GM19099 (cell line): Measurements from ENCODE around the gene PRDX3.

Source experiments
- POLR2A ChIP-seq: IDR thresholded peaks from 3 replicates; pipeline ENCODE4 v1.6.1; 2011; ENCODE audit warnings: low read depth; ENCODE audit not compliant: insufficient read length; ENCODE audit errors: extremely low read depth

Gene PRDX3

DNA sequence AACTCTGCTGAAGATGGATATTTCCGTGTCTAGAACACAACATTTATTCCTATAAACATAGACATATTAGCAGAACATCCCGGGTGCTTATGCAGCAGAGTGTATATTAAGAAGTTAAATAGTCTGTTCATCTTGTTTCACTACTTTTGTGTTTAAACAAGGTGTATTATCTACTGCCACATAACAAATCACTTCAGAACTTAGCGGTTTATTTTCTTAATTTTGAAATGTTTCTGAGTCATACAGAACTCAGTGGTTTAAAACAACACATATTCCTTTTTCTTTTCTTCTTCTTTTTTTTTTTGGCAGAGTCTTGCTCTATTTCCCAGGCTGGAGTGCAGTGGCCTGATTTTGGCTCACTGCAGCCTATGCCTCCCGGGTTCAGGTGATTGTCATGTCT, 48.9 kb downstream of the PRDX3 start:
- no peak for TF ChIP-seq POLR2A

DNA sequence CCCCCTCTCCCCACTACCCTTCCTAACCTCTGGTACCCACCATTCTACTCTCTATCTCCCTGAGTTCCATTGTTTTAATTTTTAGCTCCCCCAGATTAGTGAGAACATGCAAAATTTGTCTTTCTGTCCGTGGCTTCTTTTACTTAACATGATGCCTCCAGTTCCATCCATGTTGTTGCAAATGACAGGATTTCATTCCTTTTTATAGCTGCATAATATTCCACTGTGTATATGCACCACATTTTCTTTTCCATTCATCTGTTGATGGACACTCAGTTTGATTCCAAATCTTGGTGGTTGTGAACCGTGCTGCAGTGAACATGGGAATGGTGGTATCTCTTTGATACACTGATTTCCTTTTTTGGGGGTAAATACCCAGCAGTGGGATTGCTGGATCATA, 52.7 kb downstream of the PRDX3 start:
- no peak for TF ChIP-seq POLR2A

GRCh38 chr10:119120875-119121274, 57.7 kb downstream of the PRDX3 start:
- TF ChIP-seq POLR2A: no peak

DNA sequence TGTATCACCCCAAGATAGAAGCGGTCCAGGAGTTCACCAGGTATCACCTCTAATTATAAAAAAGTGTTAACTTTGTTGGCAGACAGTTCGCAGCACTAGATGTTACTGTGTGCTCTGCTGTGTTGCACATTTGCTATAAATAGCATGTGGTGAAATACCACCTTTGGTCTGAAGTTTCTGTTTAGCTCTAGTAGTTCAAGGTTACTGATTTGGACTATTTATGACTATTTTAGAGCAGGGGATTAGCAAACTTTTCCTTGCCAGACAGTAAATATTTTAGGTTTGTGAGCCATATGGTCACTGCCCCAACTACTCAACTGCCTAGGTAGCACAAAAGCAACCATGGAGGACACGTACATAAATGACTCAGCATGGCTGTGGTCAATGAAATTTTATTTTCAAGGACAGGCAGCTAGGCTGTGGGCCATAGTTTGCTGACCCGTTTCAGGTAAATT, 58.2 kb downstream of the PRDX3 start:
- no peak for TF ChIP-seq POLR2A

- TF ChIP-seq POLR2A: no peak
Observed at GRCh38 chr10:119119400-119119799, 59.2 kb downstream of the PRDX3 start.

DNA sequence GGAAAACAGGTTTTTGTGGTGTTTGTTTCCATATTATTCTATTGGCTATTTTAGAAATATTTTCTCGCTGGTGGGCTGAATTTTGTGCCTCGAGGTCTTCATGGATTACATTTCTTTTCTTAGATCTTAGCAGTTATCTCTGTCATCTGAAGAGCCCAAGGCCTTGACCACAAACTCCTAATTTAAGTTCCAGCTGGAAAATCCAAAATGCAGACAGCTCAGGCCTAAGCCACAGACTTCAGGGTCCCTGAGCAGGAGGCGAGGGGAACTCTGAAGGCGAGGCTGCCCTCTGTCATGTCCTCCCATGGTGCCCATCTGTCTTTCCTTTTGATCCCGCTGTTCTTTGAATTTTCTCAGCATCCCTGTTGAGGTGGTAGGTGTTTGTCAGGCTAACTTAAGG, 60.4 kb downstream of the PRDX3 start:
- no peak for TF ChIP-seq POLR2A
